Stimulated activated CD4-positive, alpha-beta T cell treated with anti-CD3 and anti-CD28 coated beads, Interleukin-12 subunit alpha, Interleukin-12 subunit beta, amount 100 ng/mL, for 48 hours (primary cell): Measurements from ENCODE around the gene MPPED1.

ENCODE experiments used
- DNase-seq, 3 donors: peaks; one replicate each; pipeline ENCODE4 v3.0.0-alpha.2; 2020; ENCODE audit warnings: low read depth in 2 of 3, low spot score in 1 of 3

Gene MPPED1

GRCh38 chr22:43514476-43515157, 102.8 kb downstream of the MPPED1 start:
- DNase-seq, result no peak

- no peak for DNase-seq
Observed at GRCh38 chr22:43515411-43515810, 103.6 kb downstream of the MPPED1 start.

GRCh38 chr22:43515902-43516301, 104.1 kb downstream of the MPPED1 start:
- no peak for DNase-seq

GRCh38 chr22:43516386-43516785, 104.6 kb downstream of the MPPED1 start:
- DNase-seq, result no peak

- no peak for DNase-seq
Observed at GRCh38 chr22:43516996-43517635, 105.3 kb downstream of the MPPED1 start.

- DNase-seq, result peak in 1 of 3 donors; percentile 14
Observed at GRCh38 chr22:43520632-43521039, 108.8 kb downstream of the MPPED1 start.

- DNase-seq, result no peak
Observed at GRCh38 chr22:43521716-43522115, 109.9 kb downstream of the MPPED1 start.

- DNase-seq, result no peak
Observed at GRCh38 chr22:43526117-43526655, 114.4 kb downstream of the MPPED1 start.

- no peak for DNase-seq
Observed at GRCh38 chr22:43526946-43527345, 115.1 kb downstream of the MPPED1 start.

- DNase-seq, result no peak
Observed at GRCh38 chr22:43528601-43529360, 117.0 kb downstream of the MPPED1 start.

GRCh38 chr22:43529461-43529860, 117.6 kb downstream of the MPPED1 start:
- no peak for DNase-seq

GRCh38 chr22:43529934-43530333, 118.1 kb downstream of the MPPED1 start:
- DNase-seq, result no peak

- no peak for DNase-seq
Observed at GRCh38 chr22:43530349-43531201, 118.8 kb downstream of the MPPED1 start.

GRCh38 chr22:43531651-43532050, 119.8 kb downstream of the MPPED1 start:
- no peak for DNase-seq

- no peak for DNase-seq
Observed at GRCh38 chr22:43532301-43533155, 120.7 kb downstream of the MPPED1 start.

GRCh38 chr22:43533156-43533530, 121.3 kb downstream of the MPPED1 start:
- DNase-seq, result no peak

- DNase-seq, result no peak
Observed at GRCh38 chr22:43533656-43534428, 122.0 kb downstream of the MPPED1 start.

- no peak for DNase-seq
Observed at GRCh38 chr22:43534916-43535315, 123.1 kb downstream of the MPPED1 start.

- DNase-seq, result no peak
Observed at GRCh38 chr22:43535336-43535735, 123.5 kb downstream of the MPPED1 start.
